Neural cell (in vitro differentiated cells): ENCODE data around the gene BABAM2. TPM values are rescaled to one million over a fixed set of nuclear protein-coding genes. Genes with fewer than 3 reads are reported as not detected.

Source experiments
- H2AFZ ChIP-seq: fragments of 200-600, 300-800 bp; sonication (generic), shearing (Covaris generic); 2 replicates; pipeline ENCODE4 v1.6.0; 2014; ENCODE audit warnings: low read depth, mild to moderate bottlenecking, antibody characterized with exemption, low read length, moderate library complexity
- H3F3A ChIP-seq: fragments of 200-600 bp; shearing (Covaris generic); 2 replicates; pipeline ENCODE4 v1.6.1; 2016; ENCODE audit warnings: mild to moderate bottlenecking, moderate library complexity, mixed read lengths, antibody characterized with exemption, low read length; ENCODE audit not compliant: insufficient read depth, poor library complexity, severe bottlenecking
- H3K27ac ChIP-seq: fragments of 200-600, 300-800 bp; sonication (generic), shearing (Covaris generic); 2 replicates; pipeline ENCODE4 v1.5.1; 2014; ENCODE audit warnings: mild to moderate bottlenecking, low read length, moderate library complexity
- H3K27me3 ChIP-seq: fragments of 300-800, 200-600 bp; sonication (generic), shearing (Covaris generic); 2 replicates; pipeline ENCODE4 v1.6.0; 2014; ENCODE audit warnings: mild to moderate bottlenecking, low read depth, low read length, moderate library complexity; ENCODE audit not compliant: insufficient read depth
- H3K36me3 ChIP-seq: fragments of 300-800, 200-600 bp; sonication (generic), shearing (Covaris generic); 2 replicates; pipeline ENCODE4 v1.5.1; 2014; ENCODE audit warnings: mild to moderate bottlenecking, antibody characterized with exemption, low read length, moderate library complexity; ENCODE audit not compliant: insufficient read depth
- H3K4me2 ChIP-seq: fragments of 300-800, 200-600 bp; sonication (generic), shearing (Covaris generic); 2 replicates; pipeline ENCODE4 v1.6.0; 2014; ENCODE audit warnings: mild to moderate bottlenecking, low read length
- H3K4me3 ChIP-seq: fragments of 300-800, 200-600 bp; sonication (generic), shearing (Covaris generic); 2 replicates; pipeline ENCODE4 v1.5.1; 2014; ENCODE audit warnings: mild to moderate bottlenecking, low read length, moderate library complexity
- H3K79me2 ChIP-seq: fragments of 200-600 bp; shearing (Covaris generic); replicated peaks from 2 replicates; pipeline ENCODE4 v1.6.0; 2014; ENCODE audit warnings: mild to moderate bottlenecking, low read length, moderate library complexity; ENCODE audit not compliant: insufficient read depth
- H3K9ac ChIP-seq: fragments of 300-800, 200-600 bp; sonication (generic), shearing (Covaris generic); 2 replicates; pipeline ENCODE4 v1.6.1; 2016; ENCODE audit warnings: mild to moderate bottlenecking, low read length, mixed read lengths
- H3K9me2 ChIP-seq: fragments of 200-600 bp; shearing (Covaris generic); 2 replicates; pipeline ENCODE4 v1.6.1; 2016; ENCODE audit warnings: mild to moderate bottlenecking, low read length, mixed read lengths; ENCODE audit not compliant: insufficient read depth
- H3K9me3 ChIP-seq: fragments of 200-600, 300-800 bp; sonication (generic), shearing (Covaris generic); 2 replicates; pipeline ENCODE4 v1.6.1; 2016; ENCODE audit warnings: mild to moderate bottlenecking, mixed run types, low read length, moderate library complexity, mixed read lengths
- H4K20me1 ChIP-seq: fragments of 200-600 bp; shearing (Covaris generic); 2 replicates; pipeline ENCODE4 v1.6.1; 2016; ENCODE audit warnings: mild to moderate bottlenecking, mixed run types; ENCODE audit not compliant: insufficient read depth
- CTCF ChIP-seq: fragments of 450-650 bp; IDR thresholded peaks from 2 replicates; pipeline ENCODE4 v1.5.1; 2014; ENCODE audit warnings: antibody characterized with exemption, mild to moderate bottlenecking, moderate library complexity; ENCODE audit not compliant: poor library complexity, severe bottlenecking
- EP300 ChIP-seq: fragments of 450-650 bp; conservative IDR thresholded peaks from 2 replicates; pipeline ENCODE4 v1.6.1; 2014; ENCODE audit warnings: antibody characterized with exemption, mild to moderate bottlenecking, moderate library complexity; ENCODE audit not compliant: poor library complexity, severe bottlenecking
- EZH2 ChIP-seq: fragments of 200-600, 300-800 bp; shearing (Covaris generic), sonication (generic); IDR thresholded peaks from 2 replicates; pipeline ENCODE4 v1.6.1; 2014; ENCODE audit warnings: antibody characterized with exemption, low read length, borderline replicate concordance, mild to moderate bottlenecking; ENCODE audit not compliant: insufficient read depth, poor library complexity, severe bottlenecking
- MXI1 ChIP-seq: fragments of 450-650 bp; conservative IDR thresholded peaks from 2 replicates; pipeline ENCODE4 v1.6.1; 2014; ENCODE audit warnings: antibody characterized with exemption, mild to moderate bottlenecking; ENCODE audit not compliant: poor library complexity, severe bottlenecking
- POLR2AphosphoS5 ChIP-seq: IDR thresholded peaks from 2 replicates; pipeline ENCODE4 v1.6.1; 2012
- RAD21 ChIP-seq: fragments of 450-650 bp; conservative IDR thresholded peaks from 2 replicates; pipeline ENCODE4 v1.6.1; 2014; ENCODE audit warnings: antibody characterized with exemption, mild to moderate bottlenecking, moderate library complexity
- REST ChIP-seq: IDR thresholded peaks from 2 replicates; pipeline ENCODE4 v1.6.1; 2012; ENCODE audit warnings: borderline replicate concordance
- SMC3 ChIP-seq: fragments of 450-650 bp; conservative IDR thresholded peaks from 2 replicates; pipeline ENCODE4 v1.6.1; 2014; ENCODE audit warnings: antibody characterized with exemption, mild to moderate bottlenecking, moderate library complexity; ENCODE audit not compliant: poor library complexity
- TAF1 ChIP-seq: IDR thresholded peaks from 2 replicates; pipeline ENCODE4 v1.6.1; 2012; ENCODE audit warnings: low read depth
- polyA plus RNA-seq: library from polyadenylated mRNA; depleted of rRNA; stranded (reverse); fragments of >200 nt; gene quantifications from 2 replicates; pipeline ENCODE4 v1.2.3, GENCODE V29; 2014

BABAM2 gene
- polyA plus RNA-seq, 1 donor from 2014 or later, result 15.3 TPM

- Histone ChIP-seq H3K9me2 (no peaks in the 10 kb centered on the region), H3K27me3 (no peaks in the 10 kb centered on the region), H2AFZ (no peak overlapping the region), H3K27ac (no peak overlapping the region), H3K9ac (no peak overlapping the region), H3K4me3 (no peak overlapping the region), H3K4me2 (no peak overlapping the region), H4K20me1 (no peaks in the 10 kb centered on the region), H3K79me2 (no peaks in the 10 kb centered on the region), H3K9me3 (no peaks in the 10 kb centered on the region), H3F3A (no peaks in the 10 kb centered on the region), H3K36me3 (no peaks in the 10 kb centered on the region)
- TF ChIP-seq POLR2AphosphoS5 (no peak), REST (no peak), MXI1 (no peak), EZH2 (no peak), RAD21 (no peak), CTCF (no peak), EP300 (no peak), SMC3 (no peak)
Observed at GRCh38 chr2:28377195-28377816, 486.8 kb downstream of the BABAM2 start.

- H3K9me2 ChIP-seq, result no peaks in the 10 kb centered on the region
- H3K79me2 ChIP-seq, result no peaks in the 10 kb centered on the region
- H3K27ac ChIP-seq, result no peak overlapping the region
- H3K27me3 ChIP-seq, result no peaks in the 10 kb centered on the region
- H3F3A ChIP-seq, result no peaks in the 10 kb centered on the region
- no peaks in the 10 kb centered on the region for H3K36me3 ChIP-seq
- H4K20me1 ChIP-seq, result no peaks in the 10 kb centered on the region
- no peak for TF ChIP-seq POLR2AphosphoS5
- no peak for TF ChIP-seq SMC3
- no peak for TF ChIP-seq CTCF
- no peak for TF ChIP-seq RAD21
- no peak for TF ChIP-seq EP300
- TF ChIP-seq MXI1, result no peak
- no peak for TF ChIP-seq TAF1
- TF ChIP-seq REST, result no peak
- TF ChIP-seq EZH2, result no peak
- no peak overlapping the region for H2AFZ ChIP-seq
- H3K4me2 ChIP-seq, result no peak overlapping the region
- H3K4me3 ChIP-seq, result no peak overlapping the region
- H3K9me3 ChIP-seq, result no peaks in the 10 kb centered on the region
- H3K9ac ChIP-seq, result no peak overlapping the region
Observed at GRCh38 chr2:28377984-28378678, 487.6 kb downstream of the BABAM2 start.
